ENCODE data around the gene NAP1L1.
A peak's percentile ranks its signal among the peaks of the same experiment; 100 is the strongest.

Gene NAP1L1

DNA sequence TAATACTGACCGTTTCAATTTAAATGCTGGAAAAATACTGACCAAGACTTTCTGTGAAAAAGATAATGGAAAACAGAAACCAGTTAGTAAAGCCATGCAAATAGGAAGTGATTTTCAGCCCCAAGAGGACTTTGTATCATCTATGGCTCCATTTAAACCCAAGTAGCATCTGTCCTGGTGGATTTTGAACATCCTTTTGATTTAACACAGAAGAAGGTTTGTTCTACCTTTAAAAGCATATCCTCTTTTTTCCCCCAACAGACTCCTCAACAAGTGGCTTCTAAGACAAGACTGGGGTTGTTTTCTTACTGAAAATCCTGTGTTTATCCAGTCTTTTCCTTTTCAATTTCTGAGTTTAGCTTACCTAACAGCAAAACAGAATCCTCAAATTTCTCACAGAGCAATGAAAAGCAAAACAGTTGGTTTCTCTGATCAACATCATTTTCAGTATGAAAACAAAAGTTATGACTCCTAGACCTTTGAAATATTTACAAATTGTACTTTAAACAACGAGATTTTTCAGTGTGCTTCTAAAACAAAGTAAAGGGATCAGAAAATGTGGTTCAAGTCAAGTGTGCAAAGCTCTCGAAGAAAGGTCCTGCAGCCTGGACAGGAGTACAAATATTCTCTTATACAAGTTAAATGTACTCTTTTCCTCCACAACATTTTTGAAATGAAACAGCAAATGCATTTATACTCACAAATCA is 55.8 kb downstream of the NAP1L1 start:
- Histone ChIP-seq H3K4me3 (no peak overlapping the region; the same call in 1 of the 2 replicates), H3K36me3 (replicated peaks) (no peaks in the 10 kb centered on the region), H3K9me3 (no peaks in the 10 kb centered on the region), H3K27me3 (ENCODE audit: low read depth) (no peaks in the 10 kb centered on the region), H3K4me1 (peaks cover 16% of the 10 kb centered on the region)
- DNase-seq (ENCODE audit: low spot score in 2 of 2) = no peak
- in situ Hi-C loops (cut with MboI; ENCODE audit: low sequenced_read_pairs) = no loop called here

DNA sequence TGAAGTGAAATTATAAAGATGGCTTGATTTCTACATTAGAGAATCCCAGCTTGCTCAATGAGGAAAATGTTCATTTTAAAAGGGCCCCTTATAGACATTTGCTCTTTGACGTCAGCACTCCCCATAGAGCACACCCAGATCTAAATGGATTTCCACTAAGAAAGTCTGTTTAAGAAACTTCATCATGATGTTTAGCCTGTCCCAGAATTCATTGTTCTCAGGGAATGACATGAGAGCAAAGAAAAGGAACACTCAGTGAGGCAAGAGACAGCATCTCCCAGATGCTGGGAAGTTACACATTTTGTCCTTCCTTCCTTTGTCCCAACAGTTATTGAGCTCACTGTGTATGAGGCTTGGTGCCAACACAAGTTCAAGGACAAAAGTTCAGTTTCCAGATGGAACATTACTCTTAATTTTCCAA is 57.8 kb downstream of the NAP1L1 start:
- Histone ChIP-seq H3K27me3 (ENCODE audit: low read depth) (no peaks in the 10 kb centered on the region), H3K4me3 (no peak overlapping the region), H3K36me3 (replicated peaks) (no peaks in the 10 kb centered on the region), H3K9me3 (no peaks in the 10 kb centered on the region), H3K4me1 (peaks cover 13% of the 10 kb centered on the region)
- in situ Hi-C loops (cut with MboI; ENCODE audit: low sequenced_read_pairs) = no loop called here
- no peak for DNase-seq (ENCODE audit: low spot score in 2 of 2)

DNA sequence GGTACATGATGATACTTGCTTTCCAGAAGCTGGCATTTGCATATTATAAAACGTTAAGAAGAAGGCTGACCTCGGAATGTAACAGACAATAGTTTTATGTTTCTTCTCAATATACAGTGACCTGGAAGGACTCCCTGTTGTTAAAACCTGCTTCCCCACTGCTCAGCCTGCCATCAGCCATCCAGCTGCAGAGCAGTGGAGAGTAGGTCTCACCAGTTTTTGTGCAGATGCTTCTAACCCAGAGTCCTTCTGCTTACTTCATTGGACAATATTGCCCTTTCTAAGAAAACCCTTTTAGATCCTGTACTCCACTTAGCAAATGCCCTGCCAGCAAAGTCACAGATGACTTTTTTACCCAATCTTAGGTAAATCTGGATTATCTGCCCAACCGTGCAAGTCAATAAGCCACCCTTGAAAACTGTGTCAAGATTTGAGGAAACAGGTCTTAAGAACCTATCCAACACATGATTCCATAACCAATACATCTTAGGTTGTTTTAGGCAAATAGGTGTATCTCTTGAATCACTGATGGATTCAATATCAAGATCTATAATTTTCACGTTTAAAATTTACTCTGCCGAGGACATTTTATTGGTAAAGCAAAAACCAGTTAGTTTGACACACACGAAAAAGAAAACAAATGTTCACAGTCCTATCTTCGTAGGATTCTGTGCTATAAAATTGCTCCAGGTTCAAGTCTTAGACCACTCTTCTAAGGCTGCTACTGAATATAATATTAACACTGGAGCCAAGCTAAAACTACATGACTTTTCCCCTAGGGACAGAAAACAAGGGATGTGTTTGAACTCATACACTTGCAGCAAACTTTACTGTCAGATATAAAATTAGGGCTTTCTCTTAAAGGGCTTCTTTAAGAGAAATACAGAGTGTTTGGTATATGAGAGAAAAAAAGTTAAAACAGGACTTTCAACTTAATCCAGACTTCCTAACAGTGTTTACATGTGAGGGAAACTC is 58.6 kb downstream of the NAP1L1 start:
- Histone ChIP-seq H3K4me3 (no peak overlapping the region), H3K27me3 (ENCODE audit: low read depth) (no peaks in the 10 kb centered on the region), H3K9me3 (no peaks in the 10 kb centered on the region), H3K36me3 (replicated peaks) (no peaks in the 10 kb centered on the region), H3K4me1 (peaks cover 13% of the 10 kb centered on the region)
- in situ Hi-C loops (cut with MboI; ENCODE audit: low sequenced_read_pairs) = no loop called here
- no peak for DNase-seq (ENCODE audit: low spot score in 2 of 2)

DNA sequence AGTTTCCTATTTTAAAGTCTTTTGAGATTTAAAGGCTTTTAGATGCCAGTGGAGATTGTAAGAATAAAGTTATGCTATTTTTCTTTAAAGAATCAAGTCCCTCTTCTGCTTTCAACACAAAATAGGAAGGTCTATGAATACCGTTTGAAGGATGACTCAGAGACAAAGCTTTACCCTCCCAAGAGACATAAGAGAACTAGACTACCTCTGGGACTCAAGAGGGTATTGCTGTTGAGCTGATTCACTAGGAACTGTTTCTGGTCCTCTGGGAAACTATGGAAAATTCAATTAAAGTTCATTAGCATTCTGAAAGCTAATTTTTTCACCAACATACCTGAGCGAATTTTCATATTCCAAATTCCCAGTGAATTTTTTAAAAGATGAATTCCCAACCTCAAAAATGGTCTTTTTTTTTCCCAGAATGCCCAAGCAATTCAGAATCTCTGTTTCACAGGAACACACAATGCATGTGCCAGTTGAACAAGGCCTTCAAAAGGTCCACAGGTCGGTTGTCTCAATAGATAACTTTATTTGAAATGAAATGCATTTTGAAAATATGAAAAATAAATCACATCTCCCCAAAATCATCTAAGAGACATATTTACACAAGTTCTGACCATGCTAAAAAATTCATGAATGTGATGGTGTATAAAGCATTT is 59.4 kb downstream of the NAP1L1 start:
- Histone ChIP-seq H3K4me3 (no peak overlapping the region), H3K27me3 (ENCODE audit: low read depth) (no peaks in the 10 kb centered on the region), H3K4me1 (peaks cover 13% of the 10 kb centered on the region), H3K9me3 (no peaks in the 10 kb centered on the region), H3K36me3 (replicated peaks) (no peaks in the 10 kb centered on the region)
- peak in 1 of 2 experiments; percentile 45 for DNase-seq (ENCODE audit: low spot score in 2 of 2)
- in situ Hi-C loops (cut with MboI; ENCODE audit: low sequenced_read_pairs) = no loop called here

DNA sequence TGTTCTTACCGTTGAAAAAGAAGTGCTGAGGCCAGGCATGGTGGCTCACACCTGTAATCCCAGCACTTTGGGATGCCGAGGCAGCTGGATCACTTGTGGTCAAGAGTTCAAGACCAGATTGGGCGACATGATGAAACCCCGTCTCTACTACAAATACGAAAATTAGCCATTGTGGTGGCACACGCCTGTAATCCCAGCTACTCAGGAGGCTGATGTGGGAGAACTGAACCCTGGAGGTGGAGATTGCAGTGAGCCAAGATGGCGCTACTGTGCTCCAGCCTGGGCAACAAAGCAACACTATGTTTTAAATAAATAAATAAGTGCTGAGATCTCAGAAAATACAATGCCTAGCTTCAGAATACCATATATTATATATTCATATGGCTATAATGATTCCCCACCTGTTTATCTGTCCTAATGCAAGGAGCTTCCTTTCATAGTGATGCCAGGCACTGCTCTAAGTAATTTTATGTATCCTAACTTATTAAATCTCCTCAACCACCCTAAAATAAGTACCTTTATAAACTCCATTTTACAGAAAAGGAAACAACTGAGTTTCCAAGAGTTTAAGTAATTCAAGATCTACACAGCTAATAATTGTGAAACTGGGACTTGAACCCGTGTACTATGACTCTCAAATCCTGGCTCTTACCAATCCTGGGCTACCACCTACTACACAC is 60.2 kb downstream of the NAP1L1 start:
- no peaks in the 10 kb centered on the region for H3K9me3 ChIP-seq
- H3K27me3 ChIP-seq (ENCODE audit: low read depth) = no peaks in the 10 kb centered on the region
- H3K4me1 ChIP-seq = peaks cover 13% of the 10 kb centered on the region
- H3K4me3 ChIP-seq = no peak overlapping the region
- in situ Hi-C loops (cut with MboI; ENCODE audit: low sequenced_read_pairs) = no loop called here
- no peak for DNase-seq (ENCODE audit: low spot score in 2 of 2)
- H3K36me3 ChIP-seq (replicated peaks) = no peaks in the 10 kb centered on the region

DNA sequence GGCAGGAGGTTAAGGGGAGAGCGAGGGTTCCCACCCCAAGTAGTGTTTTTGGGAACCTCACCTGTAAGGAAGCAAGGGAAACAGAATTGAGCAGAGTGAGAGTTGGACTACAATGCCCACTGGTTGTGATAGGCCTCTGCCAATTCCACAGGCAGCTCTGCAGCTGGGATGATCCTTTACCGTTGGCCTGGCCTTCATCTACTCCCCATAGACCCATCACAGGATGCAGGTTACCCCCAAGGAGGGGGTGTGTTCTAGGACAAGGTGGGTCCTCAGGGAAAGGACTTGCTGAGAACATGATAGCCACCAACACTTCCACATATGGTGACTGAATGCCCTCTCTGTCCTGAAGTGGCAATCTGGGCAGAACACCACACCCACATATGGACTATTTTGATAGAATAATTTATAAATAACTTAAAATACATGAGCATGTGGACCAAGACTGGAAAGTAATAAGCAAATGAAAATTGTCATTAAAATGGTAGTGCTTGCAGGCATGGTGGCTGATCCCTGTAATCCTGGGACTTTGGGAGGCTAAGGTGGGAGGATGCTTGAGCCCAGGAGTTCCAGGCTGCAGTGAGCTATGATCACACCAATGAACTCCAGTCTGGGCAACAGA is 61.3 kb downstream of the NAP1L1 start:
- DNase-seq (ENCODE audit: low spot score in 2 of 2) = no peak
- in situ Hi-C loops (cut with MboI; ENCODE audit: low sequenced_read_pairs) = no loop called here
- no peaks in the 10 kb centered on the region for H3K36me3 ChIP-seq (replicated peaks)
- H3K4me3 ChIP-seq = no peak overlapping the region
- no peaks in the 10 kb centered on the region for H3K27me3 ChIP-seq (ENCODE audit: low read depth)
- peaks cover 13% of the 10 kb centered on the region for H3K4me1 ChIP-seq
- no peaks in the 10 kb centered on the region for H3K9me3 ChIP-seq

DNA sequence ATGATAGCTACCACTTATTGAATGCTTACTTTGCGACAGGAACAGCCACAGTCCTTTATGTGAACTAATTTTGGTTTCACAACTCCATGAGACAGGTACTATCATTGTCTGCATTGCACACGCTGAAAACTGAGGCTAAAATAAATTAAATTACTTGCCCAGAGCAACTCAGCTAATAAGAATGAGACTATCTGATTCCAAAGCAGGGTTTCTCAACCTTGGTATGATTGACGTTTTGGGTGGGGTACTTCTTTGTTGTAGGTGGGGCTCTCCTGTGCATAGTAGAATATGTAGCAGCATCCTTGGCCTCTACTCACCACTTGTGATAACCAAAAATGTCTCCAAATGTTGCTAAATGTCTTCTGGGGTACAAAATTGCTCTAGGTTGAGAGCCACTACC is 62.0 kb downstream of the NAP1L1 start:
- no peaks in the 10 kb centered on the region for H3K36me3 ChIP-seq (replicated peaks)
- H3K27me3 ChIP-seq (ENCODE audit: low read depth) = no peaks in the 10 kb centered on the region
- no peak for DNase-seq (ENCODE audit: low spot score in 2 of 2)
- H3K4me1 ChIP-seq = peaks cover 13% of the 10 kb centered on the region
- H3K4me3 ChIP-seq = no peak overlapping the region
- no peaks in the 10 kb centered on the region for H3K9me3 ChIP-seq
- in situ Hi-C loops (cut with MboI; ENCODE audit: low sequenced_read_pairs) = no loop called here

DNA sequence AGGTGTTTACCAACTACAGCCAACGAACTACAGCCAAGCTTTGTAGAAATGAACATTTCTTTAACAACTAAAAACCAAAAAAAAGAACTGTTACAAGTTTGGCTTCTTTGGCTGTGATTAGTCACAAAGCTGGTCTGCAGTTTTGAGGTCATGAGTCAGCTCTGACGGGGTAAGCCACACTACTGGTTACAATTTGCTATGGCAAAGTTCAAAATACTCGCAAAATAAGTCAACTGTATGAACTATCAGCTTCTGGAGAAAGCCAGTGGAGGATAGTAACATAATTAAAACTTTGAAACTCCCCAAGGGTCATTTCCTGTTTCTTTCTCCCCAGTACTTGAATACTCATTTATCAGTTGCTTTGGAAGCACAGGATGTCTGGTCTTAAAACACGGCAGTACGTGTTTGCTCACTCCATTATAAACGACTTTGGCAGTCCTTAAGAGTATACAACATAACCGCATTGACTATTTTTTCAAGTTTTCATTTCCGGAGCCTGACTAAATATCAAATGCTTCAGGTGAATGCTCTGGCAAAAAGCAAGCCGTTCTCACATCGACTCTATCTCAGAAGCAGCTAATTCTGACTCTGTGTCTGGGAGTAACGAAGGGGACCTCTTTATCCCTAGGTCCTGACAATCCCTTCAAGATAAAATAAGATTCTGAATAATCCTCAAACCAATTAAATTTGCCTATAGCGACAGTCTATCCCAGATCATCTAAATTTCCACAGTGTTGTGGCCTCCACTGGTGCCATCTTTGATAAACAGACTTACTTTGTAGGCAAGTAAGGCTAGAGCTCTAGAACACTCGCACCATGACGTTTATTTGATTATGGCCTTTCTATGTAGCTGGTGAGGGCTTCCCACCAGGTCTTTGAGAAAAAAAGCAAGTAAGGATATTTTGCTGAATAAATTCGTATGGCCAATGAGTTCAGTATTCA is 63.5 kb downstream of the NAP1L1 start:
- no peaks in the 10 kb centered on the region for H3K36me3 ChIP-seq (replicated peaks)
- H3K27me3 ChIP-seq (ENCODE audit: low read depth) = no peaks in the 10 kb centered on the region
- in situ Hi-C loops (cut with MboI; ENCODE audit: low sequenced_read_pairs) = no loop called here
- H3K4me1 ChIP-seq = peaks cover 13% of the 10 kb centered on the region
- DNase-seq (ENCODE audit: low spot score in 2 of 2) = no peak
- H3K9me3 ChIP-seq = no peaks in the 10 kb centered on the region
- no peak overlapping the region for H3K4me3 ChIP-seq

DNA sequence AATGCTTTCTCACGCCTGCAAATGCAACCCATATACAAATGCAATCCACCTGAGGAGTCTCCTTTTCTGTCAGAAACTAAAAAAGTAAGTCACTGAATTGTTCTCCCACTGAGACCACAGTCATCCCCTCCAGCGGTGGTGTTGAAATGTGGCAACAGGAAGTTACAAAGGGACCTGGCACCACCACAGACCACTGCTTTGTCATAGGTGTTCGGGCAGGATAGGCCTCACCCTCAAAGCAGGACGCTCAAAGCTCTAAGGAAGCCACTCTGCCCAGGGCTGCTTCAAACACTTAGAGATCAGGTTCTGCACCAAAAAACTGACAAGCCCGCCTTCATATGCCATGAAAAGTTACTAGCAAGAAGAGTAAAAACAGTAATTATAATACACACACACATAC is 64.2 kb downstream of the NAP1L1 start:
- H3K4me1 ChIP-seq = peaks cover 8% of the 10 kb centered on the region
- H3K27me3 ChIP-seq (ENCODE audit: low read depth) = no peaks in the 10 kb centered on the region
- DNase-seq (ENCODE audit: low spot score in 2 of 2) = no peak
- H3K4me3 ChIP-seq = no peak overlapping the region
- in situ Hi-C loops (cut with MboI; ENCODE audit: low sequenced_read_pairs) = no loop called here
- no peaks in the 10 kb centered on the region for H3K9me3 ChIP-seq
- no peaks in the 10 kb centered on the region for H3K36me3 ChIP-seq (replicated peaks)

DNA sequence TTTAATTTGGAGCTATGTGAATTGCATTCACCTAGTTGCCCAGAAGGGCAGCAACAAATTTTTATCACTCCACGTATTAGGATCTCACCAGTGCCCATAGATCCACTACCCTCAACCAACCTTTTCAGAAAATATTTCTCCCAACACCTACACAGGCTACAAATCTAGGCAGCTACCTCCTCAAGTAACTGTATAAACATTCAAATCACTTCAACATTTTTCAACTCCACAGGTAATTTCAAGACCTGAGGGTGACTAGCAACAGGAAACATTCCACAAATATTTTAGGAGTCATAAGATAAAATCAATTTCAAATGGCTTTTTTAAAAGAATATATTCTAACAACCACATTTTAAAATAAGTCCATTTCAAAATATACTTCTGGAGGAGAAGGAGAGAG is 65.8 kb downstream of the NAP1L1 start:
- Histone ChIP-seq H3K4me1 (no peaks in the 10 kb centered on the region), H3K27me3 (ENCODE audit: low read depth) (no peaks in the 10 kb centered on the region)

DNA sequence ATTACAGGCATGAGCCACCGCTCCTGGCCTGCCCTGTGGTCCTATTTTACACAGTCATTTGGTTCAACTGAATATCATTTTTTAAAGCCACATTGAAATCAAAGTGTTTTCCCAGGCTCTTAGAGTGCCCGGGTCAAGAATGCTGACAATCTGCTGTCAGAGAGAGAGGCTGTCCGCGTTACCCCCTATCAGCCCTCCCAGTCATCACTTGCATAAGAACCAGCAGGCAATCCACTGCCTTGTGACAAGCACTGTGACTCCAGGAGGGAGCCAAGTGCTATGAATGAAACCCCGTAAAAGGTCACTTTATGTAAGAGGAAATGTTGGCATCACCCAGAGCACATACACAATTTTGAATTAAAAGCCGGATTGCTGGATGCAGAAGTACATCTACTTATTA is 66.4 kb downstream of the NAP1L1 start:
- no peaks in the 10 kb centered on the region for H3K36me3 ChIP-seq (replicated peaks)
- H3K9me3 ChIP-seq = no peaks in the 10 kb centered on the region
- DNase-seq (ENCODE audit: low spot score in 2 of 2) = no peak
- no peaks in the 10 kb centered on the region for H3K27me3 ChIP-seq (ENCODE audit: low read depth)
- no peaks in the 10 kb centered on the region for H3K4me1 ChIP-seq
- in situ Hi-C loops (cut with MboI; ENCODE audit: low sequenced_read_pairs) = no loop called here
- no peak overlapping the region for H3K4me3 ChIP-seq

More for the DNA sequence above, 65.8 kb downstream of the NAP1L1 start:
- DNase-seq (ENCODE audit: low spot score in 2 of 2) = no peak
- no peak overlapping the region for H3K4me3 ChIP-seq
- H3K36me3 ChIP-seq (replicated peaks) = no peaks in the 10 kb centered on the region
- no peaks in the 10 kb centered on the region for H3K9me3 ChIP-seq
- in situ Hi-C loops (cut with MboI; ENCODE audit: low sequenced_read_pairs) = no loop called here

DNA sequence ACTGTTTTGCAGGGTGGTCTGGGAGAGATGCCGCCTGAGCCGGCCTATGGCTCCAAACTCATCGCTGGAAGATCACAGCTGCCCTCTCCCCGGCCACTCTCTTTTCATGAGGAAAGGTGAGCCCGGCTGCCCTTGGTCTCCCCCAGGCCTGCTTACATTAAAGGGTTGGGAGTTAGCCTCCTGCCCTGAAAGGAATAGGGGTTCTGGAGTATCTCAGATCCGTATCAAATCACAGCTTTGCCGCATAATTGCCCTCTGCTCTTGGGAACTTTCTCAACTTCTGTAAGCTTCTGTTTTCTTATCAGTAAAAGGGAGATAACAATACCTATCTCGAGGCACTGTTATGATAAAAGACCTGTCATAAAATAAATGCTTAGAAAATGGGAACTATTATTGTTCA is 70.5 kb downstream of the NAP1L1 start:
- H3K27me3 ChIP-seq (ENCODE audit: low read depth) = no peaks in the 10 kb centered on the region
- in situ Hi-C loops (cut with MboI; ENCODE audit: low sequenced_read_pairs) = no loop called here
- no peak overlapping the region for H3K4me3 ChIP-seq
- no peaks in the 10 kb centered on the region for H3K4me1 ChIP-seq
- H3K9me3 ChIP-seq = no peaks in the 10 kb centered on the region
- H3K36me3 ChIP-seq (replicated peaks) = no peaks in the 10 kb centered on the region
- no peak for DNase-seq (ENCODE audit: low spot score in 2 of 2)
